ENCODE results near the gene CLDN17. TPM values are rescaled to one million over a fixed set of nuclear protein-coding genes. Genes with fewer than 3 reads are reported as not detected.
A peak's percentile ranks its signal among the peaks of the same experiment; 100 is the strongest.

Gene CLDN17
- total and polyA plus RNA-seq, 7 donors = not detected

GRCh38 chr21:30206551-30207251 is 40.1 kb upstream of the CLDN17 start:
- WGBS, 2 donors = 82 to 86% methylated on average over 7 of the region's 7 CpGs
- no peaks in the 10 kb centered on the region for H3K27me3 ChIP-seq
- no peaks in the 10 kb centered on the region for H3K9me3 ChIP-seq
- no peaks in the 10 kb centered on the region for H3K36me3 ChIP-seq
- TF ChIP-seq POLR2AphosphoS5 (IDR thresholded peaks at IDR 0.05) (no peak), CTCF (IDR thresholded peaks at IDR 0.05) (no peak), EP300 (IDR thresholded peaks at IDR 0.05) (no peak), POLR2A (IDR thresholded peaks at IDR 0.05) (no peak)
- no peak overlapping the region for H3K4me3 ChIP-seq
- no peaks in the 10 kb centered on the region for H3K4me1 ChIP-seq
- DNase-seq = no peak
- no peak overlapping the region for H3K27ac ChIP-seq
- intact Hi-C loops (cut with DNase I) = no loop called here

- H3K9me3 ChIP-seq = no peaks in the 10 kb centered on the region
- no peak overlapping the region for H3K4me3 ChIP-seq
- H3K36me3 ChIP-seq = no peaks in the 10 kb centered on the region
- TF ChIP-seq POLR2AphosphoS5 (IDR thresholded peaks at IDR 0.05) (no peak), CTCF (IDR thresholded peaks at IDR 0.05) (no peak), POLR2A (IDR thresholded peaks at IDR 0.05) (no peak), EP300 (IDR thresholded peaks at IDR 0.05) (no peak)
- WGBS, 2 donors = 59 to 64% methylated on average over 2 of the region's 2 CpGs
- no peak overlapping the region for H3K27ac ChIP-seq
- intact Hi-C loops (cut with DNase I) = no loop called here
- no peaks in the 10 kb centered on the region for H3K4me1 ChIP-seq
- H3K27me3 ChIP-seq = no peaks in the 10 kb centered on the region
- no peak for DNase-seq
Observed at GRCh38 chr21:30200000-30200399, 33.4 kb upstream of the CLDN17 start.

GRCh38 chr21:30194701-30195299 is 28.2 kb upstream of the CLDN17 start:
- whole genome bisulfite sequencing, 2 donors = 35 to 52% methylated on average over 2 of the region's 2 CpGs
- H3K27me3 ChIP-seq = no peaks in the 10 kb centered on the region
- no peak overlapping the region for H3K4me3 ChIP-seq
- H3K9me3 ChIP-seq = no peaks in the 10 kb centered on the region
- no peaks in the 10 kb centered on the region for H3K4me1 ChIP-seq
- TF ChIP-seq EP300 (IDR thresholded peaks at IDR 0.05) (no peak), POLR2AphosphoS5 (IDR thresholded peaks at IDR 0.05) (no peak), CTCF (IDR thresholded peaks at IDR 0.05) (peak in 1 of 4 experiments; percentile 19), POLR2A (IDR thresholded peaks at IDR 0.05) (no peak)
- no peak overlapping the region for H3K27ac ChIP-seq
- no peaks in the 10 kb centered on the region for H3K36me3 ChIP-seq
- intact Hi-C loops (cut with DNase I) = no loop called here
- DNase-seq = no peak

GRCh38 chr21:30193201-30193600 is 26.6 kb upstream of the CLDN17 start:
- Histone ChIP-seq H3K27ac (no peak overlapping the region), H3K27me3 (no peaks in the 10 kb centered on the region), H3K4me1 (no peaks in the 10 kb centered on the region), H3K9me3 (no peaks in the 10 kb centered on the region), H3K36me3 (no peaks in the 10 kb centered on the region), H3K4me3 (no peak overlapping the region)
- intact Hi-C loops (cut with DNase I) = no loop called here
- DNase-seq = no peak
- TF ChIP-seq POLR2AphosphoS5 (IDR thresholded peaks at IDR 0.05) (no peak), CTCF (IDR thresholded peaks at IDR 0.05) (no peak), POLR2A (IDR thresholded peaks at IDR 0.05) (no peak), EP300 (IDR thresholded peaks at IDR 0.05) (no peak)
- WGBS, 2 donors = 93% methylated on average over 2 of the region's 2 CpGs

All from sigmoid colon (tissue), 7 donors.